ENCODE data around the gene P4HA2.

DNA sequence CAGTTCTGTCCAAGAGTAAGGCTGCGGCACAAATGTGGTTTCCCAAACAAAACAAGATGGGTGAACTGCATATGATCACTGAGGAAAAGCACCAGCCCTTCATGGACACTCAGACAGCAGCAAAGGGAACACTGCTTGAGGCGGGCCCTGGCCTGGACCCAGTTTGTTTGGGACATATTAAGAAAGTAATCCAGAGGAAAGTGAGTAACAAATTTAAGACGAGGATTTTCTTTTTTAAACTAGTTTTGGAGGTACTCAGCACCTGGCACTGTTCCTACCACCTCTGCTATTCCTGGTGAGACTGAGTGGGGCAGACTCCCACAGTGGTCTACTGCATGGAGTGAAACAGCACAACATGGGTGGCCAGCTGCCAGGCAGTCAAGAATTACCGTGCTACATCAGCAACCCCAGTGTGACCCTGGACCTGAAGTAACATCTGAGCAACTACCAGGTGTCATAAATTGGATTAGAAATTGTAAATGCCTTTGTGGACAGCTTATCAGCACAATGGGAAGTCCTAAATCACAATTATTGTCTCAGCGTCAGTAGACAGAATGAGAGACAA, 28.5 kb downstream of the P4HA2 start:
- TF ChIP-seq RXRA (CRISPR knock-in tag; IDR thresholded peaks at IDR 0.05) (no peak), POLR2A (IDR thresholded peaks at IDR 0.05; ENCODE audit: insufficient read depth in 1 of 2, low read depth in 2 of 2, low read length in 2 of 2) (no peak), NFE2L2 (IDR thresholded peaks at IDR 0.05; ENCODE audit: low read length) (no peak), ZNF790 (CRISPR knock-in tag; IDR thresholded peaks at IDR 0.05; ENCODE audit: borderline replicate concordance) (no peak), ZNF274 (CRISPR knock-in tag; IDR thresholded peaks at IDR 0.05) (no peak), RNF2 (conservative IDR thresholded peaks at IDR 0.05; ENCODE audit: low read depth) (no peak), KLF15 (CRISPR knock-in tag; IDR thresholded peaks at IDR 0.05; ENCODE audit: borderline replicate concordance) (no peak)
- TF ChIP-seq, protein P1, sequence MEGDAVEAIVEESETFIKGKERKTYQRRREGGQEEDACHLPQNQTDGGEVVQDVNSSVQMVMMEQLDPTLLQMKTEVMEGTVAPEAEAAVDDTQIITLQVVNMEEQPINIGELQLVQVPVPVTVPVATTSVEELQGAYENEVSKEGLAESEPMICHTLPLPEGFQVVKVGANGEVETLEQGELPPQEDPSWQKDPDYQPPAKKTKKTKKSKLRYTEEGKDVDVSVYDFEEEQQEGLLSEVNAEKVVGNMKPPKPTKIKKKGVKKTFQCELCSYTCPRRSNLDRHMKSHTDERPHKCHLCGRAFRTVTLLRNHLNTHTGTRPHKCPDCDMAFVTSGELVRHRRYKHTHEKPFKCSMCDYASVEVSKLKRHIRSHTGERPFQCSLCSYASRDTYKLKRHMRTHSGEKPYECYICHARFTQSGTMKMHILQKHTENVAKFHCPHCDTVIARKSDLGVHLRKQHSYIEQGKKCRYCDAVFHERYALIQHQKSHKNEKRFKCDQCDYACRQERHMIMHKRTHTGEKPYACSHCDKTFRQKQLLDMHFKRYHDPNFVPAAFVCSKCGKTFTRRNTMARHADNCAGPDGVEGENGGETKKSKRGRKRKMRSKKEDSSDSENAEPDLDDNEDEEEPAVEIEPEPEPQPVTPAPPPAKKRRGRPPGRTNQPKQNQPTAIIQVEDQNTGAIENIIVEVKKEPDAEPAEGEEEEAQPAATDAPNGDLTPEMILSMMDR (CRISPR knock-in tag; IDR thresholded peaks at IDR 0.05): no peak
- TF ChIP-seq, protein P2, sequence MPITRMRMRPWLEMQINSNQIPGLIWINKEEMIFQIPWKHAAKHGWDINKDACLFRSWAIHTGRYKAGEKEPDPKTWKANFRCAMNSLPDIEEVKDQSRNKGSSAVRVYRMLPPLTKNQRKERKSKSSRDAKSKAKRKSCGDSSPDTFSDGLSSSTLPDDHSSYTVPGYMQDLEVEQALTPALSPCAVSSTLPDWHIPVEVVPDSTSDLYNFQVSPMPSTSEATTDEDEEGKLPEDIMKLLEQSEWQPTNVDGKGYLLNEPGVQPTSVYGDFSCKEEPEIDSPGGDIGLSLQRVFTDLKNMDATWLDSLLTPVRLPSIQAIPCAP (CRISPR knock-in tag; IDR thresholded peaks at IDR 0.05; ENCODE audit: low read depth): no peak
- TF ChIP-seq, protein P3, sequence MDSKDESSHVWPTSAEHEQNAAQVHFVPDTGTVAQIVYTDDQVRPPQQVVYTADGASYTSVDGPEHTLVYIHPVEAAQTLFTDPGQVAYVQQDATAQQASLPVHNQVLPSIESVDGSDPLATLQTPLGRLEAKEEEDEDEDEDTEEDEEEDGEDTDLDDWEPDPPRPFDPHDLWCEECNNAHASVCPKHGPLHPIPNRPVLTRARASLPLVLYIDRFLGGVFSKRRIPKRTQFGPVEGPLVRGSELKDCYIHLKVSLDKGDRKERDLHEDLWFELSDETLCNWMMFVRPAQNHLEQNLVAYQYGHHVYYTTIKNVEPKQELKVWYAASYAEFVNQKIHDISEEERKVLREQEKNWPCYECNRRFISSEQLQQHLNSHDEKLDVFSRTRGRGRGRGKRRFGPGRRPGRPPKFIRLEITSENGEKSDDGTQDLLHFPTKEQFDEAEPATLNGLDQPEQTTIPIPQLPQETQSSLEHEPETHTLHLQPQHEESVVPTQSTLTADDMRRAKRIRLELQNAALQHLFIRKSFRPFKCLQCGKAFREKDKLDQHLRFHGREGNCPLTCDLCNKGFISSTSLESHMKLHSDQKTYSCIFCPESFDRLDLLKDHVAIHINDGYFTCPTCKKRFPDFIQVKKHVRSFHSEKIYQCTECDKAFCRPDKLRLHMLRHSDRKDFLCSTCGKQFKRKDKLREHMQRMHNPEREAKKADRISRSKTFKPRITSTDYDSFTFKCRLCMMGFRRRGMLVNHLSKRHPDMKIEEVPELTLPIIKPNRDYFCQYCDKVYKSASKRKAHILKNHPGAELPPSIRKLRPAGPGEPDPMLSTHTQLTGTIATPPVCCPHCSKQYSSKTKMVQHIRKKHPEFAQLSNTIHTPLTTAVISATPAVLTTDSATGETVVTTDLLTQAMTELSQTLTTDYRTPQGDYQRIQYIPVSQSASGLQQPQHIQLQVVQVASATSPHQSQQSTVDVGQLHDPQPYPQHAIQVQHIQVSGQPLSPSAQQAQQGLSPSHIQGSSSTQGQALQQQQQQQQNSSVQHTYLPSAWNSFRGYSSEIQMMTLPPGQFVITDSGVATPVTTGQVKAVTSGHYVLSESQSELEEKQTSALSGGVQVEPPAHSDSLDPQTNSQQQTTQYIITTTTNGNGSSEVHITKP (CRISPR knock-in tag; IDR thresholded peaks at IDR 0.05; ENCODE audit: low read depth): no peak
